Choroid plexus epithelial cell (primary cell): ENCODE data around the gene ZPLD1.

Experiments
- DNase-seq: peaks from one replicate; pipeline ENCODE4 v3.0.0-alpha.2; 2010; ENCODE audit warnings: low read depth
- H3K4me3 ChIP-seq: 2 replicates; pipeline ENCODE4 v1.5.1; 2011; ENCODE audit warnings: low read depth, mild to moderate bottlenecking, control low read depth, low read length, moderate library complexity
- CTCF ChIP-seq: conservative IDR thresholded peaks from 2 replicates; pipeline ENCODE4 v1.5.1; 2011; ENCODE audit warnings: low read depth, mild to moderate bottlenecking, control low read depth, inconsistent platforms, low read length, moderate library complexity

ZPLD1 gene

DNA sequence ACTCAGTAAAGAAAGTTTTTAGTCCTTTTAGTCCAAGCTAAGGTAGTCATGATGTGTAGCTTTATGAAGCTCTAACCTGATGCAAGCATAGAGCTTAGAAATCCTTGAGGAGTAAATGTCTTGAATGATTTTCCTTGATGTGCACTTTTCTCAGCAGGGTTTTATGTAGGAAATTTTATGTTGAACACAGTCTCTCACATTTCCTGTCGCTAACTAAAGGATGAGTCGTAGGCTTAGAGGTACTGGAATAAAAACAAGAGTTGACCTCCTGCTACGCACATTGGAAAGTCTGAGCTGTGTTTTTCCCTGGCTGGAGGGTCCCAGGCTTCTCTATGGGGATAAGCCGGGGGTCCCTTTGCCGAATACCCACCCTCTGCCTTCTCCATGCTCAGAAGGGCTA lies 34.7 kb upstream of the ZPLD1 start:
- no peak overlapping the region for H3K4me3 ChIP-seq
- peak; percentile 21 for DNase-seq
- TF ChIP-seq CTCF: no peak

DNA sequence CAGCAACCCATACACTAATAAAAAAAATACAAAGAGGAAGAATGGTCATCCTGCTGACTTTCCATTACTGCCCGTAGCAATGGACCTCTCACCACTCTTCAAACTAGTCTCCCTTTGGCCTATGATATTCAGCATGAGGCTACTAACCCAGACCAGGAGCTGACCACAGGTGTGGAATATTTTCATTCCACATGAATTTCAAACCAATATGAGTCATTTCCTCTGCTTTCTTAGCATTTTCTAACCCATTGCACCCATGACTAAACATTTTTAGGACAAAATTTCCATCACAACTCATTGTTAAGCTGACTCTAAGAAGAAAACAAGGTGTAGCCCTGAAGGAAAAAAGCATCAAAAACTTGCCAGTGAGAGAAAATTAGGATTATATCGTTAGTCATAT lies 34.0 kb upstream of the ZPLD1 start:
- no peak overlapping the region for H3K4me3 ChIP-seq
- TF ChIP-seq CTCF: no peak
- DNase-seq: peak; percentile 75

DNA sequence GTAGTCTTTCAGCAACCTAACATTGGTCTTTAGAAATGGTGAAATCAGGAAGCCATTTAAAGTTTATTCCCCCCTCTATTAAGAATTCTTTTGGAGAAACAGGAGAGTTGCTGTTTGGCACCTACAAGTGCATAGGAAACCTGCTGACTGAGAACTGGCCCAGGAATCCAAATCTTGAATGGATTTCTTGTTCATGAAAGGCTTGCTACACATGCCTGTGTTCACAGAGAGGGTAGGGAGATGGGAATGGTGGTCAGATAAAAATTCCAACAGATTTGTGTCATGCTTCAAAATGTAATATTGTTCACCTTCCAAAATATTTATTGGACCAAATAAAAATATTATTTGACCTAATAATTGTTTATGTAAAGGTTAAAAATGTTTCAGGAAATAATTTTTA lies 24.2 kb upstream of the ZPLD1 start:
- H3K4me3 ChIP-seq: no peak overlapping the region
- TF ChIP-seq CTCF: no peak
- no peak for DNase-seq

- no peak for TF ChIP-seq CTCF
- H3K4me3 ChIP-seq: no peak overlapping the region
- peak; percentile 27 for DNase-seq
Measured at GRCh38 chr3:102415553-102415952, 19.3 kb upstream of the ZPLD1 start.

DNA sequence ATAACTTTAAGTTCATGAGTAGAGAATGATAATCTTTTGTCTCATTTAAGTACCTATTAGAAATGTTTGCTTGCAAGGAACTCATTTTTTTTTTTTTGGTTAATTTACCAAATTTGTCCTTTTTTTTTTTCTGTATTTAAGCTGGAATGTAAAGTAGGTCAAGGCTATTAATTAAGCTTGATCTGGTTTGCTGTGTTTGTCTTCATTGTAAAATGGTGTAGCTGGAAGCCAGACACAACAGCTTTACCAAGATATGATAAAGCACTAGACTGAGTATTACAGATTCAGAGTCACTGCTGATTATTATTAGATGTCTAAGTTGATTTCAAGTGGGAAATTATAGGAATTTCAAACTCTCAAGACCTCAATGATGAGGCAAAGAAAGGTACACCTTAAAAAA lies 15.0 kb upstream of the ZPLD1 start:
- TF ChIP-seq CTCF: no peak
- no peak for DNase-seq

GRCh38 chr3:102441832-102442231 lies 7.0 kb downstream of the ZPLD1 start:
- no peak overlapping the region for H3K4me3 ChIP-seq
- no peak for TF ChIP-seq CTCF
- DNase-seq: peak; percentile 28

More for the DNA sequence above, 15.0 kb upstream of the ZPLD1 start:
- H3K4me3 ChIP-seq: no peak overlapping the region

- H3K4me3 ChIP-seq: no peak overlapping the region
- DNase-seq: peak; percentile 30
- TF ChIP-seq CTCF: no peak
Measured at GRCh38 chr3:102443021-102443420, 8.2 kb downstream of the ZPLD1 start.
